Measurements from ENCODE around the gene PRKD2.
A peak's percentile ranks its signal among the peaks of the same experiment; 100 is the strongest.
"Not testable (repeated sequence)": the region's sequence is repeated elsewhere in the genome, so short reads cannot be mapped to it uniquely, and the experiment has no call there.

The PRKD2 gene

GRCh38 chr19:46717034-46717715 is at the start of gene PRKD2:
Gene PRKD2 (minus strand): TSS chr19:46717114. CDS start chr19:46716370, 744 bp downstream.
- H3K27me3 ChIP-seq (ENCODE audit: insufficient read depth, low read length): no peaks in the 10 kb centered on the region
- peaks cover 19% of the 10 kb centered on the region; the same call in 1 of the 2 replicates for H3K4me1 ChIP-seq (ENCODE audit: insufficient read depth, low read length)
- H3K36me3 ChIP-seq (ENCODE audit: insufficient read depth, low read depth, low read length): peaks cover 24% of the 10 kb centered on the region
- no peaks in the 10 kb centered on the region for H3K9me3 ChIP-seq (ENCODE audit: insufficient read depth, low read depth, low read length)
- peak within 1 kb of the TSS; percentile 53 for H3K27ac ChIP-seq (ENCODE audit: low read length)
- H3K4me3 ChIP-seq (ENCODE audit: low read length): peak within 1 kb of the TSS; percentile 76
- peak within 1 kb of the TSS; percentile 89 for H3K9ac ChIP-seq (ENCODE audit: low read depth, low read length)

GRCh38 chr19:46764817-46765291 is 47.9 kb upstream of the PRKD2 start:
- no peak overlapping the region for H3K27ac ChIP-seq (ENCODE audit: low read length)
- H3K4me1 ChIP-seq (ENCODE audit: insufficient read depth, low read length): peaks cover 3% of the 10 kb centered on the region; the same call in 1 of the 2 replicates
- no peaks in the 10 kb centered on the region for H3K9me3 ChIP-seq (ENCODE audit: insufficient read depth, low read depth, low read length)
- no peak overlapping the region for H3K4me3 ChIP-seq (ENCODE audit: low read length)
- H3K27me3 ChIP-seq (ENCODE audit: insufficient read depth, low read length): no peaks in the 10 kb centered on the region
- H3K9ac ChIP-seq (ENCODE audit: low read depth, low read length): no peak overlapping the region
- H3K36me3 ChIP-seq (ENCODE audit: insufficient read depth, low read depth, low read length): no peaks in the 10 kb centered on the region

- H3K4me3 ChIP-seq (ENCODE audit: low read length): no peak overlapping the region
- H3K4me1 ChIP-seq (ENCODE audit: insufficient read depth, low read length): peaks cover 7% of the 10 kb centered on the region; the same call in 1 of the 2 replicates
- H3K27ac ChIP-seq (ENCODE audit: low read length): no peak overlapping the region
- H3K9ac ChIP-seq (ENCODE audit: low read depth, low read length): no peak overlapping the region
- H3K36me3 ChIP-seq (ENCODE audit: insufficient read depth, low read depth, low read length): peaks cover 8% of the 10 kb centered on the region; the same call in 1 of the 2 replicates
- H3K27me3 ChIP-seq (ENCODE audit: insufficient read depth, low read length): no peaks in the 10 kb centered on the region
- no peaks in the 10 kb centered on the region for H3K9me3 ChIP-seq (ENCODE audit: insufficient read depth, low read depth, low read length)
These were observed 45.5 kb upstream of the PRKD2 start for GRCh38 chr19:46762245-46762890.

GRCh38 chr19:46761418-46761831 is 44.5 kb upstream of the PRKD2 start:
- Histone ChIP-seq H3K9ac (ENCODE audit: low read depth, low read length) (no peak overlapping the region), H3K4me1 (ENCODE audit: insufficient read depth, low read length) (peaks cover 7% of the 10 kb centered on the region; the same call in 1 of the 2 replicates), H3K27ac (ENCODE audit: low read length) (no peak overlapping the region), H3K27me3 (ENCODE audit: insufficient read depth, low read length) (no peaks in the 10 kb centered on the region), H3K4me3 (ENCODE audit: low read length) (no peak overlapping the region), H3K9me3 (ENCODE audit: insufficient read depth, low read depth, low read length) (no peaks in the 10 kb centered on the region), H3K36me3 (ENCODE audit: insufficient read depth, low read depth, low read length) (peaks cover 14% of the 10 kb centered on the region; the same call in 1 of the 2 replicates)

GRCh38 chr19:46760897-46761296 is 44.0 kb upstream of the PRKD2 start:
- H3K4me1 ChIP-seq (ENCODE audit: insufficient read depth, low read length); H3K9ac ChIP-seq (ENCODE audit: low read depth, low read length); H3K9me3 ChIP-seq (ENCODE audit: insufficient read depth, low read depth, low read length); H3K27ac ChIP-seq (ENCODE audit: low read length); H3K4me3 ChIP-seq (ENCODE audit: low read length); H3K27me3 ChIP-seq (ENCODE audit: insufficient read depth, low read length): not testable (repeated sequence)
- H3K36me3 ChIP-seq (ENCODE audit: insufficient read depth, low read depth, low read length): peaks cover 14% of the 10 kb centered on the region; the same call in 1 of the 2 replicates

- Histone ChIP-seq H3K4me1 (ENCODE audit: insufficient read depth, low read length) (peaks cover 7% of the 10 kb centered on the region; the same call in 1 of the 2 replicates), H3K27me3 (ENCODE audit: insufficient read depth, low read length) (no peaks in the 10 kb centered on the region), H3K9ac (ENCODE audit: low read depth, low read length) (no peak overlapping the region), H3K4me3 (ENCODE audit: low read length) (no peak overlapping the region), H3K36me3 (ENCODE audit: insufficient read depth, low read depth, low read length) (peaks cover 14% of the 10 kb centered on the region; the same call in 1 of the 2 replicates), H3K27ac (ENCODE audit: low read length) (no peak overlapping the region), H3K9me3 (ENCODE audit: insufficient read depth, low read depth, low read length) (no peaks in the 10 kb centered on the region)
These were observed 43.4 kb upstream of the PRKD2 start for GRCh38 chr19:46760363-46760762.

GRCh38 chr19:46759817-46760333 is 43.0 kb upstream of the PRKD2 start:
- Histone ChIP-seq H3K9ac (ENCODE audit: low read depth, low read length) (no peak overlapping the region), H3K27ac (ENCODE audit: low read length) (no peak overlapping the region)

GRCh38 chr19:46759206-46759605 is 42.3 kb upstream of the PRKD2 start:
- Histone ChIP-seq H3K9me3 (ENCODE audit: insufficient read depth, low read depth, low read length) (no peaks in the 10 kb centered on the region), H3K4me3 (ENCODE audit: low read length) (no peak overlapping the region), H3K36me3 (ENCODE audit: insufficient read depth, low read depth, low read length) (peaks cover 14% of the 10 kb centered on the region; the same call in 1 of the 2 replicates), H3K27ac (ENCODE audit: low read length) (no peak overlapping the region), H3K4me1 (ENCODE audit: insufficient read depth, low read length) (peaks cover 7% of the 10 kb centered on the region; the same call in 1 of the 2 replicates), H3K27me3 (ENCODE audit: insufficient read depth, low read length) (no peaks in the 10 kb centered on the region), H3K9ac (ENCODE audit: low read depth, low read length) (no peak overlapping the region)

More at GRCh38 chr19:46759817-46760333, 43.0 kb upstream of the PRKD2 start:
- no peaks in the 10 kb centered on the region for H3K9me3 ChIP-seq (ENCODE audit: insufficient read depth, low read depth, low read length)
- H3K4me1 ChIP-seq (ENCODE audit: insufficient read depth, low read length): peaks cover 7% of the 10 kb centered on the region; the same call in 1 of the 2 replicates
- peaks cover 14% of the 10 kb centered on the region; the same call in 1 of the 2 replicates for H3K36me3 ChIP-seq (ENCODE audit: insufficient read depth, low read depth, low read length)
- no peaks in the 10 kb centered on the region for H3K27me3 ChIP-seq (ENCODE audit: insufficient read depth, low read length)
- no peak overlapping the region for H3K4me3 ChIP-seq (ENCODE audit: low read length)

- Histone ChIP-seq H3K4me3 (ENCODE audit: low read length) (no peak overlapping the region), H3K36me3 (ENCODE audit: insufficient read depth, low read depth, low read length) (peaks cover 21% of the 10 kb centered on the region; the same call in 1 of the 2 replicates), H3K27me3 (ENCODE audit: insufficient read depth, low read length) (no peaks in the 10 kb centered on the region), H3K4me1 (ENCODE audit: insufficient read depth, low read length) (peaks cover 7% of the 10 kb centered on the region; the same call in 1 of the 2 replicates), H3K9ac (ENCODE audit: low read depth, low read length) (no peak overlapping the region), H3K9me3 (ENCODE audit: insufficient read depth, low read depth, low read length) (no peaks in the 10 kb centered on the region), H3K27ac (ENCODE audit: low read length) (no peak overlapping the region)
These were observed 39.6 kb upstream of the PRKD2 start for GRCh38 chr19:46756544-46756888.

- H3K27ac ChIP-seq (ENCODE audit: low read length): no peak overlapping the region
- H3K9ac ChIP-seq (ENCODE audit: low read depth, low read length): no peak overlapping the region
- H3K36me3 ChIP-seq (ENCODE audit: insufficient read depth, low read depth, low read length): peaks cover 23% of the 10 kb centered on the region; the same call in 1 of the 2 replicates
- H3K4me3 ChIP-seq (ENCODE audit: low read length): no peak overlapping the region
- no peaks in the 10 kb centered on the region for H3K9me3 ChIP-seq (ENCODE audit: insufficient read depth, low read depth, low read length)
- no peaks in the 10 kb centered on the region for H3K27me3 ChIP-seq (ENCODE audit: insufficient read depth, low read length)
- H3K4me1 ChIP-seq (ENCODE audit: insufficient read depth, low read length): peaks cover 7% of the 10 kb centered on the region; the same call in 1 of the 2 replicates
These were observed 39.1 kb upstream of the PRKD2 start for GRCh38 chr19:46755853-46756543.
